HG02678 (cell line): ENCODE results near the gene RASL12.
"Not testable (repeated sequence)": the region's sequence is repeated elsewhere in the genome, so short reads cannot be mapped to it uniquely, and the experiment has no call there.

Experiments used
- ATAC-seq: cut with Tn5 transposase; IDR thresholded peaks from one replicate; pipeline ENCODE4 v1.9.1; 2021; ENCODE audit warnings: mild to moderate bottlenecking, moderate library complexity; ENCODE audit not compliant: unreplicated experiment

The RASL12 gene

GRCh38 chr15:65075607-65076395 is 8.0 kb upstream of the RASL12 start:
- not testable (repeated sequence) for ATAC-seq

GRCh38 chr15:65074946-65075345 is 7.2 kb upstream of the RASL12 start:
- not testable (repeated sequence) for ATAC-seq

- ATAC-seq = no peak
These were observed 4.8 kb upstream of the RASL12 start for GRCh38 chr15:65072617-65073016.

GRCh38 chr15:65072027-65072426 is 4.2 kb upstream of the RASL12 start:
- ATAC-seq = no peak

- ATAC-seq = no peak
These were observed 3.6 kb upstream of the RASL12 start for GRCh38 chr15:65071381-65071811.

GRCh38 chr15:65069779-65070546 is 2.2 kb upstream of the RASL12 start:
- ATAC-seq = no peak

GRCh38 chr15:65069179-65069578 is 1.4 kb upstream of the RASL12 start:
- no peak for ATAC-seq

- ATAC-seq = no peak
These were observed 605 bp upstream of the RASL12 start for GRCh38 chr15:65068403-65068788.

GRCh38 chr15:65067317-65067644 is 510 bp downstream of the RASL12 start:
- ATAC-seq = no peak

GRCh38 chr15:65066635-65067316 is 1.0 kb downstream of the RASL12 start:
- no peak for ATAC-seq

- no peak for ATAC-seq
These were observed 1.7 kb downstream of the RASL12 start for GRCh38 chr15:65066001-65066634.

GRCh38 chr15:65062726-65063125 is 5.1 kb downstream of the RASL12 start:
- no peak for ATAC-seq

GRCh38 chr15:65062061-65062460 is 5.7 kb downstream of the RASL12 start:
- ATAC-seq = no peak

- no peak for ATAC-seq
These were observed 7.0 kb downstream of the RASL12 start for GRCh38 chr15:65060641-65061397.

GRCh38 chr15:65059931-65060596 is 7.7 kb downstream of the RASL12 start:
- no peak for ATAC-seq

- ATAC-seq = no peak
These were observed 8.4 kb downstream of the RASL12 start for GRCh38 chr15:65059369-65059750.

- ATAC-seq = no peak
These were observed 9.1 kb downstream of the RASL12 start for GRCh38 chr15:65058394-65059368.

- ATAC-seq = no peak
These were observed 10.2 kb downstream of the RASL12 start for GRCh38 chr15:65057549-65057940.
